MM.1S (cell line): ENCODE measurements around the gene GPR61.

Source experiments
- CTCF ChIP-seq: fragments of 300-600 bp; sonication (generic); IDR thresholded peaks from 2 replicates; pipeline ENCODE4 v1.5.1; 2016; ENCODE audit warnings: antibody characterized with exemption, low read length, mixed read lengths
- EZH2 ChIP-seq: fragments of 300-600 bp; sonication (generic); optimal IDR thresholded peaks from 2 replicates; pipeline ENCODE3; 2017; ENCODE audit warnings: low read depth, mild to moderate bottlenecking, antibody characterized with exemption, low read length, mixed read lengths
- EZH2phosphoT487 ChIP-seq: fragments of 300-600 bp; sonication (generic); IDR thresholded peaks from 2 replicates; pipeline ENCODE4 v1.6.1; 2018; ENCODE audit warnings: antibody characterized with exemption, low read length

- TF ChIP-seq EZH2: no peak
- TF ChIP-seq EZH2phosphoT487: no peak
- no peak for TF ChIP-seq CTCF
Measured at GRCh38 chr1:109566982-109567381, 27.3 kb downstream of the GPR61 start.
